SU-DHL-6 (cell line): ENCODE results near the gene RUNX1.

ENCODE experiments used
- CTCF ChIP-seq: fragments of 200-600 bp; sonication (generic); IDR thresholded peaks from one replicate; pipeline ENCODE4 v1.5.1; 2017; ENCODE audit warnings: antibody characterized with exemption, mild to moderate bottlenecking, low read length, moderate library complexity; ENCODE audit not compliant: insufficient read depth, poor library complexity, severe bottlenecking
- EZH2phosphoT487 ChIP-seq: fragments of 200-600 bp; sonication (generic), shearing (Covaris generic); conservative IDR thresholded peaks from 2 replicates; pipeline ENCODE4 v1.6.1; 2018; ENCODE audit warnings: mild to moderate bottlenecking, antibody characterized with exemption, low read length, moderate library complexity, mixed read lengths

- TF ChIP-seq CTCF: no peak
- no peak for TF ChIP-seq EZH2phosphoT487
Observed at GRCh38 chr21:35019631-35020032, 29.5 kb downstream of the RUNX1 start.
